CD4-positive, alpha-beta T cell treated with Interleukin-4 for 1 hour (primary cell): Measurements from ENCODE around the gene INPP5D.

Experiments used
- DNase-seq, 2 donors: peaks; one replicate each; pipeline ENCODE4 v3.0.0-alpha.2; 2020 to 2022

Gene INPP5D

DNA sequence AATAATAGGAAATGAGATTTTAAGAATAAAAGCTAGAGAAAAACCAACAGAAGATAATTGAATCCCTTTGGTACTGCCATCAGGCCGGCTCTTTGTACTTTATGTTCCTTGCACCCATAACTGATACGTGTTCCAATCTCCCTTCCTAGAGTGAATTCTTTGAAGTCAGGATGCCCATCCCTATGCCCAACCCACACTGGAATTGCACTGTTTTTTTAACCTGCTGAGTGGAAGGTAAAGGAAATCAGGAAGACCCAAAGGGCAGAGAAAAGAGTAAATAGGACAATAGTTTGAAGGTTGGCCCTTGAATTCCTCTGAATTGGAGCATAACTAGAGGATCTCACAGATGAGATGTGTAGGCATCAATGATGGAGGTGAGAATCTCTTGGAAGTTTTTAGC lies 187.0 kb downstream of the INPP5D start:
- no peak for DNase-seq

DNA sequence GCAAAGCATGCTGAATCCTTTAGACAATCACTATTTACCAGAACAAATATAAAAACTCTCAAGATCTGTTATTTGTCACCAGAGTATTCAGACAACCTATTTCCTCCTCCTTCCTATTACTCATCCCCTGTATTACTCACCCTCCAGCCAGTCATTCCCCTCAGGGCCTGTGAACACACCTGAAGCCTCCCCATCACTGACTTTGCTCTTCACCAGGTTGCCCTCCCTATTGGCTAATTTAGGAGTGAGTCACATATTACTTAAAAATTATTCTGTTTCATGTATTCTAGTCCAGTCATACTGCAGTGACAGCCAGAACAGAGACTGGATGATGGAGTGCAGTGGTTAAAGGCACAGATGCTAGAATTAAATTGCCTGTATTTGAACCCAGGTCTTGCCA lies 187.6 kb downstream of the INPP5D start:
- DNase-seq = peak; percentile 53 to 57

- peak; percentile 24 to 33 for DNase-seq
These were observed 188.9 kb downstream of the INPP5D start for GRCh38 chr2:233248999-233249398.

DNA sequence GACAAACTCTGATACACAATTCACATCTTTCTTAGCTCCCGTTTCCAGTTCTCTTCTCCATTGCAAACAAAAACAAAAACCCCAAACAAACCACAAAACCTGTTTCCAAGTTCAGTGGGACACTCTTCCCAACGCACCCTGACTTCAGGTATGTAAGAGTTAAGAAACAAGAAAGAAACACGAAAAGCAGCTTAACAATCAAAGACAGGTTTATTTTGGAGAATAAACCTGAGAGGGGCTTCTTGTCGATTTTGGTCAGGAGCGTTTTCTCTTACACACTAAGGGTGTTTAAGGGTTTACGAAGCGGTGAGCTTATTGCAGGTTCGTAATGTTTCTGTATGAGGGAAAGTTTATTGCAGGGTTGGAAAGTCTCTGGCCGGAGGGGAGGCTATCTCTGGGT lies 190.4 kb downstream of the INPP5D start:
- no peak for DNase-seq

- no peak for DNase-seq
These were observed 190.8 kb downstream of the INPP5D start for GRCh38 chr2:233250985-233251305.

DNA sequence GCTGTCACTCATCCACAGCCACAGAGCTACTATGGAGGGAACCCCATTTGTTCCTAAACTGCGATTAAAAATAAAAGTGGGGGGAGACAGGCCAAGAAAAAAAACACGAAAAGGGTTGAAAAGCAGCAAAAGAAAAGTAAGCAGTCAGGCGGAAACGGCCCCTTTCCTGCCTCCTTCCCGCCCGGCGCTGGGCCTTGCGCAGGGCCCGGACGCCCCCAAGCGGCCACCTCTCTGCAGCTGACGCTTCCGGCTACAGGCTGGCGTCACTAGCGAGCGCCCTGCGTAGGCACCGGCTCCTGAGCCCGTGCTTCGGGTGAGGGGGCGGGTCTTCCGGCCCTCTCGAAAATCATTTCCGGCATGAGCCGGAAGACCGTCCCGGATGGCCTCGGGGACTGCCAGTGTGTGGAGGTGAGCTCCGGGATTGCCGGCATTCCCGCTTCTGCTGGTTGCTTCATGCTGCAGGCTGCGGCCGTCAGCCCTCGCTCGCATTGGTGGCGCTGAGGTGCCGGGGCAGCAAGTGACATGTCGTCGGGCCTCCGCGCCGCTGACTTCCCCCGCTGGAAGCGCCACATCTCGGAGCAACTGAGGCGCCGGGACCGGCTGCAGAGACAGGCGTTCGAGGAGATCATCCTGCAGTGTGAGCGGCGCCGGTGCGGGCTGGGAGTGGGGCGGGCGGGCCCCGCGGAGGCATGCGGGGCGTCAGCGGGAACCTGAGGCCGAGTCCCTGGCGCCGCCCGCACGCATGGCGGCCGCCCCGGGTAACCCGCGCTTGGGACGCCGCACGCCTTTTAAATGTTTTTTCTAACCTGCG lies 191.4 kb downstream of the INPP5D start, which contains the start of gene ATG16L1:
Gene ATG16L1, plus strand, starts transcription at position 368 of the 811 bp plus-strand sequence. Its CDS starts 155 bp downstream, at position 523.
- peak; percentile 96 for DNase-seq

- DNase-seq = no peak
These were observed 192.1 kb downstream of the INPP5D start for GRCh38 chr2:233252227-233252626.

DNA sequence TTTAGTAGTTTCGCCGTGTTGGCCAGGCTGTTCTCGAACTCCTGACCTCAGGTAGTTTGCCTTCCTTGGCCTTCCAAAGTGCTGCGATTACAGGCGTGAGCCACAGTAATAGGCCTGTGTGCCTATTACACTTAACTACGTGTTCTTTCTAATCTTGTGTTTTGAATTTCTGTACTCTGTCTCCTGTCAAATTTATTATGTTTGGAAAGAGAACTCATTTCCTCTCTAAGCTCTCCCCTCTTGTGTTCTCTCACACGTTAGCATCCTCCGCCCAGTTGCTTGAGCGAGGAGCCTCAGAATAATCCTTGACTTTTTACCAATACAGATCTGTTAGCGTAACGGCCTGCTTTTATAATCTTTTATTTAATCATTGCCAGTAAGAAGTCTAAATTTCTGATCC lies 195.0 kb downstream of the INPP5D start:
- no peak for DNase-seq

DNA sequence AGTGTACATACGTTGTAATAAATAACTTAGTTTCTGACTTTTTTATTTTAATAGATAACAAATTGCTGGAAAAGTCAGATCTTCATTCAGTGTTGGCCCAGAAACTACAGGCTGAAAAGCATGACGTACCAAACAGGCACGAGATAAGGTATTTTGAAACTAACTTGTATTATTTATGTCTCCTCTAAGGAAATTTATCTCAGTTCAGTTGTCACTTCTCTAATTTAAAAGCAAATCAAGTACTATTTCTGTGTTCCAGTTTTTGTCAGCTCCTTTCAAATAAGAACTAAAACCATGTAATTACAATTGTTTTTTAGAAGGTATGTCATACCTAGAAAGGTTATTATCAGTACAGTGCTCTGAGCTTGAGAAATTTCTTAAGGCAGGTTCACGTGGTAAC lies 195.9 kb downstream of the INPP5D start:
- DNase-seq = no peak
